PC-3 (cell line): ENCODE data around the gene ZMYM1. TPM values are rescaled to one million over a fixed set of nuclear protein-coding genes. Genes with fewer than 3 reads are reported as not detected.
"Not testable (repeated sequence)": the region's sequence is repeated elsewhere in the genome, so short reads cannot be mapped to it uniquely, and the experiment has no call there.

Source experiments
- ATAC-seq: fragments of 200-7000 bp; cut with Tn5 transposase; 2 replicates; pipeline ENCODE4 v1.9.1; 2020; ENCODE audit warnings: mild to moderate bottlenecking, moderate library complexity
- BruUV-seq: library from RNA; stranded (reverse); fragments of 400-500 nt; replicated peaks from 2 replicates; lab custom pipeline; 2021; lab: Mats Ljungman, UMichigan
- CTCF ChIA-PET: fragments of 300-600 bp; sonication (Branson Sonifier 250); formaldehyde crosslinking; loops from one replicate; lab custom pipeline; 2022; ENCODE audit warnings: antibody characterized with exemption; lab: Charles Lee
- POLR2A ChIA-PET: fragments of 300-600 bp; sonication (Branson Sonifier 250); formaldehyde crosslinking; loops from one replicate; lab custom pipeline; 2022; ENCODE audit warnings: antibody characterized with exemption; ENCODE audit not compliant: unreplicated experiment; lab: Charles Lee
- DNase-seq: peaks from one replicate; pipeline ENCODE4 v3.0.0-alpha.2; 2015
- H2AFZ ChIP-seq: fragments of 300-600 bp; sonication (generic); 2 replicates; pipeline ENCODE4 v1.6.0; 2016; ENCODE audit warnings: antibody characterized with exemption, low read length
- H3F3A ChIP-seq: fragments of 300-600 bp; sonication (generic); one replicate; pipeline ENCODE4 v1.6.0; 2017; ENCODE audit warnings: antibody characterized with exemption, low read length, control low read depth, mild to moderate bottlenecking; ENCODE audit not compliant: unreplicated experiment
- H3K27ac ChIP-seq: fragments of 300-600 bp; sonication (generic); 2 replicates; pipeline ENCODE4 v1.5.1; 2016; ENCODE audit warnings: mild to moderate bottlenecking, low read length
- H3K27me3 ChIP-seq: fragments of 300-600 bp; sonication (generic); 2 replicates; pipeline ENCODE4 v1.6.1; 2016; ENCODE audit warnings: low read length, mixed read lengths
- H3K36me3 ChIP-seq: fragments of 300-600 bp; sonication (generic); 2 replicates; pipeline ENCODE4 v1.6.1; 2016; ENCODE audit warnings: low read depth, mixed run types, low read length, mixed read lengths
- H3K4me1 ChIP-seq: fragments of 300-600 bp; sonication (generic); 2 replicates; pipeline ENCODE4 v1.5.1; 2016; ENCODE audit warnings: low read length; ENCODE audit not compliant: insufficient read depth
- H3K4me2 ChIP-seq: fragments of 300-600 bp; sonication (generic); 2 replicates; pipeline ENCODE4 v1.6.0; 2016; ENCODE audit warnings: low read length
- H3K4me3 ChIP-seq: fragments of 300-600 bp; sonication (generic); 2 replicates; pipeline ENCODE4 v1.5.1; 2016; ENCODE audit warnings: mild to moderate bottlenecking, low read length, mixed read lengths
- H3K79me2 ChIP-seq: fragments of 300-600 bp; sonication (generic); 2 replicates; pipeline ENCODE4 v1.6.1; 2017; ENCODE audit warnings: low read length, mixed read lengths
- H3K9ac ChIP-seq: fragments of 300-600 bp; sonication (generic); 2 replicates; pipeline ENCODE4 v1.6.0; 2016; ENCODE audit warnings: mild to moderate bottlenecking, low read length
- H3K9me2 ChIP-seq: fragments of 300-600 bp; sonication (generic); replicated peaks from 2 replicates; pipeline ENCODE4 v1.6.1; 2016; ENCODE audit warnings: mixed run types, low read length, mixed read lengths
- H3K9me3 ChIP-seq: fragments of 300-600 bp; sonication (generic); 2 replicates; pipeline ENCODE4 v1.6.1; 2016; ENCODE audit warnings: low read length, mixed read lengths
- H4K20me1 ChIP-seq: fragments of 300-600 bp; sonication (generic); 2 replicates; pipeline ENCODE4 v1.6.1; 2016; ENCODE audit warnings: low read length, mixed read lengths
- EZH2 ChIP-seq: fragments of 300-600 bp; sonication (generic); IDR thresholded peaks from one replicate; pipeline ENCODE4 v1.6.1; 2017; ENCODE audit warnings: antibody characterized with exemption, mild to moderate bottlenecking, low read length; ENCODE audit not compliant: unreplicated experiment
- EZH2phosphoT487 ChIP-seq: fragments of 300-600 bp; sonication (generic); IDR thresholded peaks from 2 replicates; pipeline ENCODE4 v1.6.1; 2018; ENCODE audit warnings: mild to moderate bottlenecking, antibody characterized with exemption, low read length, borderline replicate concordance
- intact Hi-C: fragments of 100-400 bp; cut with micrococcal nuclease; formaldehyde crosslinking; loops from 2 replicates; pipeline ENCODE4 v1.9.0; 2023
- total RNA-seq: library from RNA; depleted of rRNA; stranded (reverse); fragments of >200 nt; gene quantifications from 2 replicates; pipeline ENCODE4 v1.2.3, GENCODE V29; 2014
- TF ChIP-seq, protein P1 (sequence below): fragments of 300-600 bp; sonication (generic); conservative IDR thresholded peaks from 2 replicates; pipeline ENCODE4 v1.5.1; 2017; ENCODE audit warnings: antibody characterized with exemption, low read depth, mild to moderate bottlenecking, low read length

The ZMYM1 gene
- total RNA-seq, 1 experiment from 2014 or later, result 17.0 TPM

DNA sequence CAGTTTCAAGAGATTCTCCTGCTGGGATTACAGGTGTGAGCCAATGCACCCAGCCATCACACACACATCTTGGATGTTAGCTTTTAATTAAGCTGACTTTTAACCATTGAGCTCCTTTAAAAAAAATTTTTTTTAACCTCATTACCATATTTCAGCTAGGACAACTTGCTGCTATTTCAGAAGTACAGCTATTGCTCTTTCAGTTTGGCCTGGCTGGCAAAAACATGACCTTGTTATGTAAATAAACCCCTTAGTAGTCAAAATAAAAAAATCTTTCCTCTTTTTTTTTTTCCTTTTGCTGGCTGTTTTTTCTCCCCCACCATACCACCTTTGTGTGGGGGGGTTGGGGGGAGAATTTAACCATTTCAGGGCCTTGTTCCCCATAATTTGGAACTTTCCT, 49.9 kb downstream of the ZMYM1 start:
- TF ChIP-seq EZH2 (no peak), EZH2phosphoT487 (no peak)
- TF ChIP-seq, protein P1, sequence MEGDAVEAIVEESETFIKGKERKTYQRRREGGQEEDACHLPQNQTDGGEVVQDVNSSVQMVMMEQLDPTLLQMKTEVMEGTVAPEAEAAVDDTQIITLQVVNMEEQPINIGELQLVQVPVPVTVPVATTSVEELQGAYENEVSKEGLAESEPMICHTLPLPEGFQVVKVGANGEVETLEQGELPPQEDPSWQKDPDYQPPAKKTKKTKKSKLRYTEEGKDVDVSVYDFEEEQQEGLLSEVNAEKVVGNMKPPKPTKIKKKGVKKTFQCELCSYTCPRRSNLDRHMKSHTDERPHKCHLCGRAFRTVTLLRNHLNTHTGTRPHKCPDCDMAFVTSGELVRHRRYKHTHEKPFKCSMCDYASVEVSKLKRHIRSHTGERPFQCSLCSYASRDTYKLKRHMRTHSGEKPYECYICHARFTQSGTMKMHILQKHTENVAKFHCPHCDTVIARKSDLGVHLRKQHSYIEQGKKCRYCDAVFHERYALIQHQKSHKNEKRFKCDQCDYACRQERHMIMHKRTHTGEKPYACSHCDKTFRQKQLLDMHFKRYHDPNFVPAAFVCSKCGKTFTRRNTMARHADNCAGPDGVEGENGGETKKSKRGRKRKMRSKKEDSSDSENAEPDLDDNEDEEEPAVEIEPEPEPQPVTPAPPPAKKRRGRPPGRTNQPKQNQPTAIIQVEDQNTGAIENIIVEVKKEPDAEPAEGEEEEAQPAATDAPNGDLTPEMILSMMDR, result no peak
- H2AFZ ChIP-seq, result no peak overlapping the region
- CTCF ChIA-PET, result no interaction called here
- H3K9me3 ChIP-seq, result no peaks in the 10 kb centered on the region
- no peaks in the 10 kb centered on the region for H4K20me1 ChIP-seq
- no peaks in the 10 kb centered on the region for H3F3A ChIP-seq
- H3K9me2 ChIP-seq, result no peaks in the 10 kb centered on the region
- no peak overlapping the region for H3K4me3 ChIP-seq
- no peaks in the 10 kb centered on the region for H3K27me3 ChIP-seq
- H3K79me2 ChIP-seq, result no peaks in the 10 kb centered on the region
- H3K4me2 ChIP-seq, result no peak overlapping the region
- no TSS peak for BruUV-seq
- H3K27ac ChIP-seq, result no peak overlapping the region
- no peaks in the 10 kb centered on the region for H3K36me3 ChIP-seq
- H3K4me1 ChIP-seq, result no peaks in the 10 kb centered on the region
- intact Hi-C loops, result no loop called here
- no peak overlapping the region for H3K9ac ChIP-seq
- POLR2A ChIA-PET, result no interaction called here
- ATAC-seq, result no peak
- no peak for DNase-seq

- H3K4me1 ChIP-seq, result no peaks in the 10 kb centered on the region
- H3K36me3 ChIP-seq, result no peaks in the 10 kb centered on the region
- intact Hi-C loops, result no loop called here
Measured at GRCh38 chr1:35136780-35137179, 57.6 kb downstream of the ZMYM1 start.

GRCh38 chr1:35137590-35137989, 58.4 kb downstream of the ZMYM1 start:
- H3K79me2 ChIP-seq, H2AFZ ChIP-seq, H3F3A ChIP-seq, BruUV-seq, H3K9me3 ChIP-seq, CTCF ChIA-PET, intact Hi-C loops, H3K4me2 ChIP-seq, H4K20me1 ChIP-seq, H3K9ac ChIP-seq, H3K36me3 ChIP-seq, H3K27me3 ChIP-seq, H3K9me2 ChIP-seq, ATAC-seq, DNase-seq, H3K4me3 ChIP-seq, H3K4me1 ChIP-seq, H3K27ac ChIP-seq: not testable (repeated sequence)
- POLR2A ChIA-PET, result interaction anchor here (0.6 kb wide), 1 partner anchor 36 kb away, joined by 3 read pairs; no protein-coding TSS in a partner anchor

More at GRCh38 chr1:35136780-35137179, 57.6 kb downstream of the ZMYM1 start:
- H3F3A ChIP-seq, result no peaks in the 10 kb centered on the region
- POLR2A ChIA-PET, result no interaction called here
- no peaks in the 10 kb centered on the region for H3K9me2 ChIP-seq
- DNase-seq (no peak), ATAC-seq (no peak)
- no peaks in the 10 kb centered on the region for H3K79me2 ChIP-seq
- no peak overlapping the region for H3K27ac ChIP-seq
- CTCF ChIA-PET, result no interaction called here
- H3K4me2 ChIP-seq, result no peak overlapping the region
- no peak overlapping the region for H3K9ac ChIP-seq
- no peak overlapping the region for H3K4me3 ChIP-seq
- no peaks in the 10 kb centered on the region for H3K27me3 ChIP-seq
- H2AFZ ChIP-seq, result no peak overlapping the region
- TF ChIP-seq, protein P1, result no peak
- TF ChIP-seq EZH2, result no peak
- no peak for TF ChIP-seq EZH2phosphoT487
- no peaks in the 10 kb centered on the region for H3K9me3 ChIP-seq
- BruUV-seq, result no TSS peak
- no peaks in the 10 kb centered on the region for H4K20me1 ChIP-seq

- H3K79me2 ChIP-seq, H3K9me3 ChIP-seq, H3K27me3 ChIP-seq, H3K4me2 ChIP-seq, intact Hi-C loops, DNase-seq, BruUV-seq, POLR2A ChIA-PET, H2AFZ ChIP-seq, H3K9me2 ChIP-seq, H3K4me1 ChIP-seq, H3F3A ChIP-seq, H3K4me3 ChIP-seq, H3K27ac ChIP-seq, H3K9ac ChIP-seq, CTCF ChIA-PET, H4K20me1 ChIP-seq, H3K36me3 ChIP-seq, ATAC-seq: not testable (repeated sequence)
Measured at GRCh38 chr1:35142294-35142693, 63.1 kb downstream of the ZMYM1 start.

DNA sequence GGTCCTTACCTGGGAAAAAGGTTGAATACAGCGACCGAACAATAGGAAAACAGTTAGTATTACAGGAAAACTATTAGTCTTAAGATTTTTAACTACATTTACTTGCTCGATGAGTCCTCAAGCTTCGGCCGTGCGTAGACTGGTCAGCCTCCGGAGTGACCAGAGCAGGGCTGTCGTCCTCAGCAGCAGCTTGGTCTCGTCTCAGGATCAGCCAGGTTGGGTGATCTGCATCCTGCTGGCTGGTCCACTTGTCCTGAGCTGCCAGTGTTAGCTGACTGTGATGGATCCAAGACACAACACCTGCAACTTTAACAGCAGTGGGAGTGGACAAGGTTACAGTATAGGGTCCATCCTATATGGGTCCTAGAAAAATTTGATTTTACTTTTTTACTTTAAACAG, 63.5 kb downstream of the ZMYM1 start:
- H3K36me3 ChIP-seq, H4K20me1 ChIP-seq, H3K4me2 ChIP-seq, H3K4me1 ChIP-seq, BruUV-seq, H3K9me2 ChIP-seq, H3K27ac ChIP-seq, H2AFZ ChIP-seq, POLR2A ChIA-PET, DNase-seq, H3K9me3 ChIP-seq, H3K79me2 ChIP-seq, H3K4me3 ChIP-seq, ATAC-seq, H3K27me3 ChIP-seq, H3K9ac ChIP-seq, H3F3A ChIP-seq, CTCF ChIA-PET, intact Hi-C loops: not testable (repeated sequence)
